Measurements from ENCODE around the gene HTR1D.

- TF ChIP-seq EZH2 (IDR thresholded peaks at IDR 0.05; ENCODE audit: low read length) (no peak), CTCF (optimal IDR thresholded peaks at IDR 0.05 in 1 of 3, IDR thresholded peaks at IDR 0.05 in 1 of 3, conservative IDR thresholded peaks at IDR 0.05 in 1 of 3; ENCODE audit: extremely low read depth in 1 of 3, insufficient read depth in 2 of 3, low read length in 3 of 3) (no peak)
These were observed 32.6 kb upstream of the HTR1D start for GRCh38 chr1:23249787-23250454.

Measured in keratinocyte (primary cell).